Stromal cell of bone marrow (primary cell): ENCODE results near the gene TANC1.
"Not testable (repeated sequence)": the region's sequence is repeated elsewhere in the genome, so short reads cannot be mapped to it uniquely, and the experiment has no call there.

ENCODE experiments used
- DNase-seq: peaks from one replicate; pipeline ENCODE4 v3.0.0-alpha.2; 2012; ENCODE audit warnings: low read depth

TANC1 gene

DNA sequence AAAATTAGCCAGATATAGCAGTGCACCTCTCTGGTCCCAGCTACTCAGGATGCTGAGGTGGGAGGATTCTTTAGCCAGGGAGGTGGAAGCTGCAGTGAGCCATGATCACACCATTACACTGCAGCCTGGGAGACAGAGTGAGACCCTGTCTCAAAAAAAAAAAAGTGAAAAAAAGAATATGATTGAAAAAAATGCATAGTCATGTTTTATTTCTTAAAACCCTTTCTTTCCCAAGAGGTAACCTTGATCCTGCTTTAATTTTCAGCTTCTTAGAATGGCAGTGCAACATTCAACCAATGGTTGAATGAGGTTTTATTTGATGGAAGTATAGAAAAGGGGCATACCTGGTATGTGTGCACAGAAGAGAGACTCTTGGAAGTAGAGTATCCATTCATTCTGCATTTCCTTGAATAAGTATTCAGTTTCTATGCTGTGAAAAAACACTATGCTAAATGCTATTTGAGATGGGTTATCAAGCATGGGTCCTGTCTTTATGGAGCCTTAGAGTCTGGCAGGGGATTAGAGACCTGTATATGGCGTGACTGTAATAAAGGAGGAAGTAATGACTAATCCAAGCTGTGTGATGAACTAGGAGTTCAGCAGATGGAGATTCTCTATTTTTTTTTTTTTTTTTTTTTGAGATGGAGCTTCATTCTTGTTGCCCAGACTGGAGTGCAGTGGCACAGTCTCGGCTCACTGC lies 171.8 kb downstream of the TANC1 start:
- DNase-seq, result no peak

GRCh38 chr2:159140821-159141220 lies 172.4 kb downstream of the TANC1 start:
- DNase-seq, result not testable (repeated sequence)

DNA sequence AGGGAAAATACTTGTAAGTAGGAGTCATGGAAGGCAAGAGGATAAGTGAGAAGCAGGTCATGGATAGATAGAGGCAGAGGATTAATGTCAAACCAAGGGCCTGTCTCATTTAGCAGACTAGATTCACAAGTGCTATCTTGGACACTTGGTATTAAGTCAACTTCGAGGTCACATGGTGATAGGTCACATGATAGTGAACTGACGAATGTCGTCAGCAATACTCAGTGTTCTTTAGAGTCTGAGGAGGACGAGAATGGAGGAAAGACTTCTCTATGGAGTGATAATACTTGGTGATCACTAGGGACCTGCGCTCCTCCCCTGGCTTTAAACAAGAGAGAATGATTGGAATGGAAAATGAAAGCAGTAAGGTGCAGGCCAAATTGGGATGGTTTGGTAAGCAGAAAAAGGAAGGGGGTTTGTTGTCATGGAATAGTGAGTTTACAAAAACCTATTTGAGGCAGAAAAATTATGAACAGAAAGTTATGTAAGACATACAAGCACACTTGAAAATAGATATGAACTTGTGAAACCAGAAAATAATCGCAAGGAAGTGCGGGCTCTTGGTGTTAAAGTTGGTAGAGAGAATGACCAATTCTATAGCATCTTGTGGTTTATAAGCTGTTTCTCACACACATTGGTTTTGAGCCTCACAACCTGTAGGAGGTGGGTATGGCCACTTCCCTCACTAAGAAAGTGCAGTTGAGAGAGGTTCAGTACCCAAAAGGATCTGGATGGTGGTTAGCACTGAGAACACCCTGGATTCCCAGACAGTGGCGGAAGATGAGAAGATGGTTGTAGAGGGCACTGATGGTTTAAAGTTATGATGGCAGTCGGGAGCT lies 176.6 kb downstream of the TANC1 start:
- no peak for DNase-seq

DNA sequence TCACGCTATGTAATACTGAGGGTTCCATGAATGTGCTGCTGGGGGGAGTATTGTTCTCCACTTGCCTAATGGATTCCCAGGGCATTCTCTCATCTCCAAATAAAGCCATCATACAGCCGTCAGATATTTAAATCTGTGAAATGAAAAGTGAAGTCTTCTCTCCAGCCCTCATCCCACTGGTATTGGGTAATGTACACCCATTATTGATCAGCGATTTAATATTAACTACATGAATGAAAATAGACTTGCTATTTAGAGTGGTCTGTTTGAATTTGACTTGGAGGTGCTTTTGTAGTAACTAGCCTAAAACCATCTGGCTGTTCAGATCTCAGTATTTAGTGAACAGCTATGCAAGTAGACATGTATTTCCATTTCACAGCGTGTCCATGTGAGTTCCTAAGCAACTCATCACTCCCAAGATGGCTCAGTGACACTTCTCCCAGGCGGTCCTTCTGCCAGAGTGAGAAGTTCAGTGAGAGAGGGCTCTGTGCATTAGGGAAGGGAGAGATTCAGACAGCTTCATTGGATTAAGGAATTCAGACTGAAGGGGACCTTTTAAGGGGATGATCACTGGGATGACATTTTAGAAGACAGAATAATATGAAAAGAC lies 177.4 kb downstream of the TANC1 start:
- DNase-seq, result no peak

DNA sequence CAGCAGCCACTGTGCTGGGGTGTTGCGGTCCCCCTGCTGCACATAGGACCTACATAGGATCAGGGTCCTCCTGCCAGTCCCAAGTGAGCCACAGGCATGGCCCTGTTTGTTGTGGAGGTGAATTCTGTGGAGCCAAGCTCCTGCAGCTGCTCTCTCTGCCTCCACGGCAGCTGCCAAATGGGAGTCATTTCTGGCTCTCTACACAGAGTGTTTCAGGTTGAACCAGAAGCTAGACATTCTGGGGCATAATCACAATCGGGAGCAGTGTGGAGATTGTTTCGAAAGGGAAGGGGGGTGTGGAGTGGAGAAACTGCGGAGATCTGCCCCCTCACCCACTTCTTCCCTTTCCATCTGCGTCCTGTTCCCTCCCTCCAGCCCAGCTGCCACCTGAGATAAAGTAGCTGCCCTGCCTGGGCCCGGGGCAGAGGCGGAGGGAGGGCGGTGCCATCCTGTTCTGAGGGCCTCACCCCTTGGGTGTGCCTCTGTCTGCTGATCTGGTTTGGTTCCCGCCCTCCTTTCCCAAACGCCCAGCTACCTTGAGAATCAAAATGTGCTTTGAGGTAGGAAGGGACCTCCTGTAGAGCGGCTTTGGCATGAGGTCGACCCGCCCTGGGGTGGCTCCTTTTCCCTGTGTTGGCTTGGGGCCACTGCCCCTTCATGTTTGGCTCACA lies 178.7 kb downstream of the TANC1 start:
- no peak for DNase-seq

DNA sequence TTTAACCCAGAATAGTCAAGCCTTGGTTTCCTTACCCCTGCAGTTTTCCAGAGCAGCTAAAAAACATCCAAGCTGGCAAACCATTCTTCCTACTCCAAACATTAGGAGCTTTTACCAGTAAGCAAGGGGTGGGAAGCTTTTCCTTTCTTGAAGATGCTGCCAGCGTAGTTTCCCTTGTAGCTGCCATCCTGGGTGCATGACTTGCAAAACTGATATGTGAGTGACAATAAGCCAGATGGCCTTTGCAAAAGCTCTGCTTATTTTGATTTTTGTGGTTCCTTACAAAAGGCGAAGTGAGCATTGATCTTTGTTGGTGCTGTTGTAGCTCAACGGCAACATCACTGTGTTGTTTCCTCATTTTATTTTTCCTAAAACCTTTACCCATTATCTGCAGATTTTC lies 179.2 kb downstream of the TANC1 start:
- no peak for DNase-seq

GRCh38 chr2:159148901-159149300 lies 180.5 kb downstream of the TANC1 start:
- DNase-seq, result no peak

- no peak for DNase-seq
These were observed 181.3 kb downstream of the TANC1 start for GRCh38 chr2:159149747-159150146.

GRCh38 chr2:159150280-159150746 lies 181.9 kb downstream of the TANC1 start:
- DNase-seq, result no peak

GRCh38 chr2:159151198-159152127 lies 183.0 kb downstream of the TANC1 start:
- no peak for DNase-seq

GRCh38 chr2:159152128-159152778 lies 183.8 kb downstream of the TANC1 start:
- no peak for DNase-seq

- no peak for DNase-seq
These were observed 184.6 kb downstream of the TANC1 start for GRCh38 chr2:159153063-159153462.

GRCh38 chr2:159153463-159153862 lies 185.0 kb downstream of the TANC1 start:
- DNase-seq, result no peak

- DNase-seq, result no peak
These were observed 185.5 kb downstream of the TANC1 start for GRCh38 chr2:159153951-159154350.

GRCh38 chr2:159154366-159154765 lies 185.9 kb downstream of the TANC1 start:
- no peak for DNase-seq

- DNase-seq, result no peak
These were observed 186.9 kb downstream of the TANC1 start for GRCh38 chr2:159155320-159155719.

DNA sequence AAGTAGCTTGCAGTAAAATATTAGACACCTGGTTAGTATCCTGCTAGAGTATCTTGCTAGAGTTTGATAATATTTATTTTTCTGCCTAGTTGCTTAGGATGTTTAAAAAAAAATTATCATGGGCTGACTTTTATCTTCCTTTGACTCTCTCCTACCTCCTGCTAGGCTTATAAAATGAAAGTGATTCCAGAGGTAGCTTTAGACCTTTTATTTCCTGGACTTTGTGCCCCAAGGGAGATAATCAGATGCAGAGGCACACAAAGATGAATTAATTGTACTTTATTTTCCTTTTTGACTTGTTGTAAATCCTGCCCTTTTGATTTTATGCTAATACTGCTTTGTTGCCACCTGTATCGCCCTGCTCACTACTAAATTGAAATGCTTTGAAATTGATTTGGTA lies 187.4 kb downstream of the TANC1 start:
- no peak for DNase-seq

DNA sequence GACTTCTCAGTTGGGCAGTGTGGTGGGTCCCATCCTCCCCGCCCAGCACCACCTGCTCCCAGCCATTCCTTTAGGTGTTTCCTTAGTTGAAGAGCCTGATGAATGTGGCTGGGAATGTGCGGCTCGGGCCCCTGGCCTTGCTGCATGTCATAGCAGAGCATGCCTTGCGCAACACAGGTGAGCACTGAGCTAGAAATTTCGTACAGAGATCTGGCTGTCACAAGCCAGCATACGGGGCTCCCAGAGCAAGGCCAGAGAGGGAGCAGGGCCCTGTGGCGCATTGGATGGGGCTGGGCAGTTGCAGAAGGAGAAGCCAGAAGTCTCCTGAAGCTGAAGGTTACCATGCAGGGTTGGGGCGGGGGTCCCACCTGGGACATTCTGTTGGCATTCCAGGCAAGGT lies 188.4 kb downstream of the TANC1 start:
- DNase-seq, result no peak

DNA sequence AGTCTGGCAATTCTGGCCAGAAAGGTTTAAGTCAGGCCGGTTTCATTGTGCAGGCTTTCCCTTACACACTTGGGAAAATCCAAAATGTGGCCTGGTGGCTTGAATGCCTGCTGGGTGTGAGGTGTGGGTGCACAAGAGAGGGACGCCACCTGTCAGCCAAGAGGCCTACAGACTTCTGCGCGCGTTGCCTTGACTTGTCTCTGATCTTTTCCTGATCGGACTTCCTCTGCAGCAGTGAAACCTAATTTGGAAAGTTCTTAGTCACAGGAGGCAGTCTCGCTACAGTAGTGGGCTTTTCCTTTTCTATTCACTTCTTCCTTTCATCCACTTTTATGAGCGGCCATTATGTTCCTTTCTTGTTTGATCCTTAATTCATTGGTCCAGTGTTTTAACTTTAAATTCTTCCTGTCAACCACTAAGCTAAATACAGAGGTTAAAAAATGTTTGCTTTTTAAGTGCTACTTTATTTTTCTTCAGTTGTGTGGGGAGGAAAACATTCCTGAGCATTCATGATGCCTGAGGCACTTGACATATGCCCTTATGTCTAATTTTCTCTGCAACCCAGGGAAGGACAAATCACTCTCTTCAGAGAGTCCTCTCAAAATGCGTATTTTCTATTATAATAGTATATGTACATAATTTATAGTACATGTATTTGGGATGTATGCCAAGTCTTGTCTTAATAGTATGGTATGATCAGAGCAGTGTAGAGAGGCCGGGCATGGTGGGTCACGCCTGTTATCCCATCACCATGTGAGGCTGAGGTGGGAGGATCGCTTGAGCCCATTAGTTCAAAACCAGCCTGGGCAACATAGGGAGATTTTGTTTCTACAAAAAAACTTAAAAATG lies 189.1 kb downstream of the TANC1 start:
- DNase-seq, result no peak

GRCh38 chr2:159160412-159160811 lies 192.0 kb downstream of the TANC1 start:
- DNase-seq, result no peak
